HEK293T (cell line): ENCODE results near the gene CPEB1.

ENCODE experiments used
- ARNT ChIP-seq: fragments of 450-650 bp; IDR thresholded peaks from 2 replicates; pipeline ENCODE4 v1.6.1; 2017; ENCODE audit warnings: mild to moderate bottlenecking
- CTBP1 ChIP-seq: fragments of 450-650 bp; IDR thresholded peaks from 2 replicates; pipeline ENCODE4 v1.6.1; 2016; ENCODE audit warnings: borderline replicate concordance
- FOXK2 ChIP-seq: fragments of 450-650 bp; IDR thresholded peaks from 2 replicates; pipeline ENCODE4 v1.6.1; 2016; ENCODE audit warnings: mild to moderate bottlenecking
- TARDBP ChIP-seq: fragments of 450-650 bp; IDR thresholded peaks from 2 replicates; pipeline ENCODE4 v1.6.1; 2016

GRCh38 chr15:82543160-82543559 is 104.0 kb downstream of the CPEB1 start:
- no peak for TF ChIP-seq FOXK2
- no peak for TF ChIP-seq TARDBP
- TF ChIP-seq CTBP1 = no peak
- TF ChIP-seq ARNT = no peak
